ENCODE results near the gene SLC18A2.

SLC18A2 gene

DNA sequence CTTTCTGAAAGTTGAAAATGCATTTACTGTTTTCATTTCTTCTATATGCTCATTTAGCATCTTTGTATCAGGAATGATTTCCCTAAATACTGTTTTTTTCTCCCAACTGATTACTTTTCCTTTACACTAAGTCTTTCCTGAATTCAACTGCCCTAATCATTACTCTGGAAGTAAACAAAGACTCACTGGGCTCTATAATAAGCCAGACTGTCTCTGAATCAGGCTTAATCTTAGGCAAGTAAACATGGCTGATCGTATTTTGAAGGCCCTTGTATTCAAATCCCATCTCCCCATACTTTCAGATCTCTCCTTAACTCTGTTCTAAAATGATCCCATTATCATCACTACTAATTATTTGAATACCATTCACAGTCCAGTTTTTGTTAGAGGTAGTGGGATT, 72.7 kb downstream of the SLC18A2 start:
- DNase-seq (ENCODE audit: low read depth) = no peak

DNA sequence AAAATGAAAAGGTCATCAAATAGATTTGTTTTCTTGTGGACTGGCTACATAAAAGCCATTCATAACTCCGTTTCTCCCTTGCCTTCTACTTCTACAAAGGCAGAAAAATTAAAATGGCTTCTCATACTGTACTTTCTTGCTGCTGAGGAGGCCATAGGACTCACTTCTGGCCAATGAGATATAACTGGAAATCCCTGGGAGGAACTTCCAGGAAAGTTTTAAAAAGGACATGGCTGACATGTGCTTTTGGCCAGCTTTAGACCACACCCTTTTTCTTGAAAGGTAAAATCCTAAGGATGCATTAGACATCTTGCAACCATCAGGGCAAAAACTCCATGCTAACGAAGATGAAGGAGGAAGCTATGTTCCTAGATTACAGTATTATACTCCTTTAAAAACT, 75.8 kb downstream of the SLC18A2 start:
- no peak for DNase-seq (ENCODE audit: low read depth)

DNA sequence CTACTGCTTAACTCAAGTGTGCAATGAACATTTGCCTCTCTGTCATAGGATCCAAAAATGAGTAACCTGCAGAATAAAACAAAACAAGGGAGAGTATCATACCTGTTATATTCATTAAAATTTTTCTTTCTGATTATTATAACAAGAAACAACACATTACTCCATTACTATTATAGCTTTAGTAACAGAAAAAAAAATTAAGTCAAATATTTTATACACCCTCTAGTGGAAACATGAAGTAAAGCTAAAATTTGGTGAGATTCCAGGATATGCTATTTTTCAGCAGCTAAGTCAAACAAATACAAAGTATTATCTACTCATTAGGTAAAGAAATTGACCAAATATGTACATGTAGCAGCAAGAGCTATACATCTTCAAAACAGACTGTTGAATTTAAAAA, 78.0 kb downstream of the SLC18A2 start:
- no peak for DNase-seq (ENCODE audit: low read depth)

DNA sequence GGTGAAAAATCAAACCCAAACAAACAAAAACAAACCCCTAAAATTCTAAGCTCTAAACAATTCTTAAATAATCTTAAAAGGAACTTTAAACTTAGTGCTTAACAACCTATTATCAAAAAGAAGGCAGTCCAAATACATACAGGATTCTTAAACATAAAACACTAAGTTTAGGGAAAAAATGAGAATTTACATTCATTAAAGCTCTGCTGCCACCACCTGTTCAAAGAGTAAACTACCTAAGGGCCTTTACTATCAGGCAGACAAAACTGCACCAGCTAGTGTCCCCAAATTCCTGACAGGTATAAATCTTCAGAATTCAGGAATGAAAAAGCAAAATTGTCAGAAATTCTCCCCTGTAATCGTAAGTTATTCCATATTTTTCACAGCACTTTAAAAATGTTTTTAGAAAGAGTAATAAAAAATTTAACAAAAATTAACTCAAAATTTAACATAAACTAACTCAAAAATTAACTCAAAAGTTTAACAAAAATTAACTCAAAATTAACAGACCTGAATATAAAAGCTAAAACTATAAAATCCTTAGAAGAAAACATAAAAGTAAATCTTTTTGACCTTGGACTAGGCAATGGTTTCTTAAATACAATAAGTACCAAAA, 79.2 kb downstream of the SLC18A2 start:
- no peak for DNase-seq (ENCODE audit: low read depth)

DNA sequence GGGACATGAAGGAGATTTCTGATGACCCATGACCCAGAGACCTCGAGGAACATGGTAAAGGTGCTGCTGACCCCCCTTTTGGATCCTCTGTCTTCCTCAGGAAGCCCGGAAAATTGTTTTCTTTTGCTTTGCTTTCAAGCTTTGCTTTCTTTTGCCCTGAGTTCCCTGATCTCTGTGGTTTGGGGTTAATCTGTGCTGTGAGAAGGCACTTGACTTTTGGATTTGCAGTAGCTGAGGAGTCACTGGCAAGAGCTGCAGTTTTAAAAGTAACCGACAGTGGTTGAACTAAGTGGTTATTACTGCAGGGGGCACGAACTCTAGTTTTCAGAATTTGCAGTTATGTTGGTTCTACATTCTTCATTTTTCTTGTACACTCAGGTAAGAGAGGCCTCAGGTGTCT, 81.3 kb downstream of the SLC18A2 start:
- DNase-seq (ENCODE audit: low read depth) = no peak

DNA sequence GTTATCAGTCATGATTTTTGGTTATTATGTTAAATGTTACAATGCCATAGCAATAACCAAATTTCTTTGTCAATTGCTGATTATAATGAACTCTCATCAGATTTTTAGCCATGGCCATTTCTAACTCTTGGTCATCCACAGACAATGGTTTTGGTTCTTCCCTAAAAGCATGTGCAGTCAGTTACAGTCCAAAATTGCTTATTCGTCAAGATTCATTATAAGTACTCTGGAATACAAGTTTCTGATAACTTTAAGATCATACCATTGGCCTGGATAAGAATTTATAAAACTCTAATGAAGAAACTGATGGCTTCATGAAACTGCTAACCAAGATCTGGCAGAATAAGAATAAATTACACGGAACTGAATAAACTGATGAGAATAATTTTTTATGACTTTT, 83.5 kb downstream of the SLC18A2 start:
- DNase-seq (ENCODE audit: low read depth) = no peak

DNA sequence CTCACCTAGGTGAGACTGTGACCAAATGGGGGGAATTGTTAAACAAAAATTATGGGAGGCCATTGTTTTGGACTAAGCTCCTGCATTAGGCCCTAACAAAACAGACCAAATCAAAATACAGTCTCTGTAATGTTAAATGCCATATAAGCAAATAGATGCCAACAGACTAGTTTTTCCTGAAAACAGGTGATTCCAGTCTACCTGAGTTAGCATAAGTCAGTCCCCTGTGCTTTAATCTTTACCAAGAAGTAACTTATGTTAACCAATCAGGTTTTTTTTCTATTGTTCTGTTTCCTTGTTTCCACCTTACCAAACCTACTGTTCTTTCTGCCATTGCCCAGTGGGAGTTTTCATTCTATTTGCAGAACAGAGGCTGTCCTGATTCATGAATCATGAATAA, 86.3 kb downstream of the SLC18A2 start:
- no peak for DNase-seq (ENCODE audit: low read depth)

Data from CMK (cell line).